ENCODE data around the gene TUBB1. TPM values are rescaled to one million over a fixed set of nuclear protein-coding genes. Genes with fewer than 3 reads are reported as not detected.

TUBB1 gene
- polyA plus RNA-seq, 1 donor (not counting 4 experiments of a cell fraction or from before 2014, with no cell fraction given), result 0.03 TPM

GRCh38 chr20:58973179-58973578 lies 46.0 kb upstream of the TUBB1 start:
- FAIRE-seq (no peak), DNase-seq (ENCODE audit: low read depth, low spot score) (no peak)
- Histone ChIP-seq H3K9ac (ENCODE audit: control insufficient read depth, extremely low read depth, insufficient read depth, low read length) (no peak overlapping the region), H3K4me1 (ENCODE audit: control insufficient read depth, extremely low read depth, insufficient read depth, low read length) (no peaks in the 10 kb centered on the region), H3K4me3 (ENCODE audit: control insufficient read depth in 2 of 3, extremely low read depth in 1 of 3, insufficient read depth in 2 of 3, low read depth in 1 of 3, low read length in 3 of 3) (no peak overlapping the region), H3K27me3 (ENCODE audit: control insufficient read depth, extremely low read depth, insufficient read depth, low read length) (peaks cover 3% of the 10 kb centered on the region), H3K9me3 (ENCODE audit: control insufficient read depth, low read depth, low read length) (no peaks in the 10 kb centered on the region), H3K4me2 (ENCODE audit: control insufficient read depth, extremely low read depth, insufficient read depth, low read depth, low read length) (no peak overlapping the region), H4K20me1 (ENCODE audit: control insufficient read depth, extremely low read depth, insufficient read depth, low read length) (no peaks in the 10 kb centered on the region), H3K79me2 (ENCODE audit: control insufficient read depth, insufficient read depth, low read length) (no peaks in the 10 kb centered on the region), H3K9me1 (ENCODE audit: control insufficient read depth, extremely low read depth, insufficient read depth, low read length) (no peaks in the 10 kb centered on the region), H2AFZ (ENCODE audit: control insufficient read depth, low read length) (no peak overlapping the region), H3K36me3 (ENCODE audit: control insufficient read depth in 2 of 2, extremely low read depth in 1 of 2, insufficient read depth in 2 of 2, low read length in 2 of 2) (no peaks in the 10 kb centered on the region), H3K27ac (ENCODE audit: control insufficient read depth, insufficient read depth, low read length) (no peak overlapping the region)
- dilution Hi-C loops (cut with MboI; ENCODE audit: extremely low pct_ligation_motif_present, low sequenced_read_pairs), result no loop called here
- no peak for TF ChIP-seq CTCF (optimal IDR thresholded peaks at IDR 0.05 in 1 of 3, IDR thresholded peaks at IDR 0.05 in 1 of 3, conservative IDR thresholded peaks at IDR 0.05 in 1 of 3; ENCODE audit: extremely low read depth in 1 of 3, insufficient read depth in 2 of 3, low read length in 3 of 3)

GRCh38 chr20:58973866-58974265 lies 45.4 kb upstream of the TUBB1 start:
- H3K36me3 ChIP-seq (ENCODE audit: control insufficient read depth in 2 of 2, extremely low read depth in 1 of 2, insufficient read depth in 2 of 2, low read length in 2 of 2), result no peaks in the 10 kb centered on the region
- TF ChIP-seq CTCF (optimal IDR thresholded peaks at IDR 0.05 in 1 of 3, IDR thresholded peaks at IDR 0.05 in 1 of 3, conservative IDR thresholded peaks at IDR 0.05 in 1 of 3; ENCODE audit: extremely low read depth in 1 of 3, insufficient read depth in 2 of 3, low read length in 3 of 3) (no peak), EZH2 (IDR thresholded peaks at IDR 0.05; ENCODE audit: low read length) (no peak)
- no peaks in the 10 kb centered on the region for H3K9me1 ChIP-seq (ENCODE audit: control insufficient read depth, extremely low read depth, insufficient read depth, low read length)
- no peak overlapping the region for H3K27ac ChIP-seq (ENCODE audit: control insufficient read depth, insufficient read depth, low read length)
- FAIRE-seq (no peak), DNase-seq (ENCODE audit: low read depth, low spot score) (no peak)
- H3K9ac ChIP-seq (ENCODE audit: control insufficient read depth, extremely low read depth, insufficient read depth, low read length), result no peak overlapping the region
- H2AFZ ChIP-seq (ENCODE audit: control insufficient read depth, low read length), result no peak overlapping the region
- H4K20me1 ChIP-seq (ENCODE audit: control insufficient read depth, extremely low read depth, insufficient read depth, low read length), result no peaks in the 10 kb centered on the region
- H3K79me2 ChIP-seq (ENCODE audit: control insufficient read depth, insufficient read depth, low read length), result no peaks in the 10 kb centered on the region
- dilution Hi-C loops (cut with MboI; ENCODE audit: extremely low pct_ligation_motif_present, low sequenced_read_pairs), result no loop called here
- H3K4me2 ChIP-seq (ENCODE audit: control insufficient read depth, extremely low read depth, insufficient read depth, low read depth, low read length), result no peak overlapping the region
- H3K9me3 ChIP-seq (ENCODE audit: control insufficient read depth, low read depth, low read length), result no peaks in the 10 kb centered on the region
- H3K4me3 ChIP-seq (ENCODE audit: control insufficient read depth in 2 of 3, extremely low read depth in 1 of 3, insufficient read depth in 2 of 3, low read depth in 1 of 3, low read length in 3 of 3), result no peak overlapping the region
- no peaks in the 10 kb centered on the region for H3K27me3 ChIP-seq (ENCODE audit: control insufficient read depth, extremely low read depth, insufficient read depth, low read length)
- no peaks in the 10 kb centered on the region for H3K4me1 ChIP-seq (ENCODE audit: control insufficient read depth, extremely low read depth, insufficient read depth, low read length)

All from keratinocyte (primary cell).